ENCODE results near the gene VASH2. TPM values are rescaled to one million over a fixed set of nuclear protein-coding genes. Genes with fewer than 3 reads are reported as not detected.
A peak's percentile ranks its signal among the peaks of the same experiment; 100 is the strongest.
"Not testable (repeated sequence)": the region's sequence is repeated elsewhere in the genome, so short reads cannot be mapped to it uniquely, and the experiment has no call there.

The VASH2 gene
- total and polyA plus RNA-seq, 4 experiments from 2014 or later = 0.11 TPM; not detected in 3

DNA sequence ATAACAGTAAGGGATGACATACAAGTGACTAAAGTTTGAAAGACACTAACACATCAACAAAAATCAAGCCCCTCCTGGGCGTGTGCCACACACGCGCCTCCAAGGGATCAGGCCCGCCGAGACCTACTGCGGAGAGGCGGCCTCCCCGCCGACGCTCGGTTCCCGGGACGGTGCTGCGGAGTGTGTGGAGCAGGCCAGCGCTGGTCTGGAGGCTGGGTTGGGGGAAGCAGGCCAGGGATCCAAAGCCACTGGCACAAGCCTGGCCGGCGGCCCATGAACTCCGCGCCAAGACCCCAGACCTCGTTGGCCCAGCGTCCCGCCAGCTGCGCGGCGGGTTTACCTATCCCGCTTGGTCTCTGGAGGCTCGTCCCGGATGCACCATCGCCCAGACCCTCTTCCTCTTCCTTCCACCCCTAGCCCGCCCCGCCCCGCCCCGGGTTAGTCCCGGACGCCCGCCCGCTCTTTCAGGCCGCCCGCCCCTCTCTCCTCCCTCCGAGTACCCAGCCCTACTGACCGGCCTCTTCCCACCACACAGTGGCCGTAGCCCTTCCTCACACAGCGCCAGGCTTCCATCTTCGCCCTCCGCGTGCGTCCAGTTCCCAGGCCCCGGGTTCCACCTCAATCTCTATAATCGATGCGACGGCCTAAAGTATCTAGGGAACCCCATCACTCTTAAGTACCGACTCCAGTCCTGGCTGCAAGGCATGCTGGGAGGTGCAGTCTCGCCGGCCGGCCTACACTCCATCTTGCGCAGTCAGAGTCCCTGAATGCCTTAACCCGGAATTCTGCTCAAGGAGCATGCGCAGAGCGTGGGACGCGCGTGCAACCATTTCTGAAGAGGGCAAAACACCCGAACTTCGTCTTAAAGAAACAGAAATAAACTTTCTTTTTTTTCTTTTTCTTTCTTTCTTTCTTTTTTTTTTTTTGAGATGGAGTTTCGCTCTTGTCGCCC lies 65.0 kb downstream of the VASH2 start, which contains the start of gene ANGEL2:
TSS of gene ANGEL2 (minus strand) at position 769 of the 952 bp plus-strand sequence. CDS start at position 573, 196 bp downstream.
- POLR2A ChIA-PET (ENCODE audit: partially characterized antibody) = interaction anchor here (1.0 to 2.6 kb wide), 4 partner anchors 35 to 224 kb away, joined by 3 to 16 read pairs (median 4); partner anchors contain the start of genes FLVCR1, NSL1, RPS6KC1 and TATDN3
- Mint-ChIP-seq H3K9me3 (peaks cover 0 to 2% (median 0%) of the 10 kb centered on the region in 8 donors), H3K4me3 (peak within 1 kb of the TSS; percentile 96 to 100 (median 100)), H3K27ac (peak within 1 kb of the TSS; percentile 98 to 100 (median 100)), H3K27me3 (no peaks in the 10 kb centered on the region), H3K4me1 (peaks cover 27 to 44% (median 34%) of the 10 kb centered on the region in 4 donors), H3K36me3 (peaks cover 5 to 30% of the 10 kb centered on the region in 2 donors)
- Histone ChIP-seq H3K36me3 (ENCODE audit: insufficient read depth, low read length) (no peaks in the 10 kb centered on the region), H3K9me3 (ENCODE audit: control insufficient read depth in 1 of 2, low read length in 2 of 2) (no peaks in the 10 kb centered on the region), H3K27ac (ENCODE audit: low read depth, low read length) (peak within 1 kb of the TSS; percentile 85), H3K4me3 (ENCODE audit: low read length in 2 of 2) (peak within 1 kb of the TSS; percentile 55 to 79), H3K4me1 (ENCODE audit: insufficient read depth, low read length) (peaks cover 40% of the 10 kb centered on the region), H3K27me3 (ENCODE audit: insufficient read depth, low read length) (no peaks in the 10 kb centered on the region)
- peak; percentile 92 to 98 (median 96) for DNase-seq
- intact Hi-C loops (cut with micrococcal nuclease) = loop anchor here (1.0 to 10.0 kb wide), 6 partner anchors 36 to 1269 kb away; partner anchors contain the start of genes DTL, FLVCR1, INTS7 and NSL1
- CTCF ChIA-PET (ENCODE audit: partially characterized antibody) = interaction anchor here (0.9 kb wide), 1 partner anchor 35 kb away, joined by 3 read pairs; no protein-coding TSS in a partner anchor

DNA sequence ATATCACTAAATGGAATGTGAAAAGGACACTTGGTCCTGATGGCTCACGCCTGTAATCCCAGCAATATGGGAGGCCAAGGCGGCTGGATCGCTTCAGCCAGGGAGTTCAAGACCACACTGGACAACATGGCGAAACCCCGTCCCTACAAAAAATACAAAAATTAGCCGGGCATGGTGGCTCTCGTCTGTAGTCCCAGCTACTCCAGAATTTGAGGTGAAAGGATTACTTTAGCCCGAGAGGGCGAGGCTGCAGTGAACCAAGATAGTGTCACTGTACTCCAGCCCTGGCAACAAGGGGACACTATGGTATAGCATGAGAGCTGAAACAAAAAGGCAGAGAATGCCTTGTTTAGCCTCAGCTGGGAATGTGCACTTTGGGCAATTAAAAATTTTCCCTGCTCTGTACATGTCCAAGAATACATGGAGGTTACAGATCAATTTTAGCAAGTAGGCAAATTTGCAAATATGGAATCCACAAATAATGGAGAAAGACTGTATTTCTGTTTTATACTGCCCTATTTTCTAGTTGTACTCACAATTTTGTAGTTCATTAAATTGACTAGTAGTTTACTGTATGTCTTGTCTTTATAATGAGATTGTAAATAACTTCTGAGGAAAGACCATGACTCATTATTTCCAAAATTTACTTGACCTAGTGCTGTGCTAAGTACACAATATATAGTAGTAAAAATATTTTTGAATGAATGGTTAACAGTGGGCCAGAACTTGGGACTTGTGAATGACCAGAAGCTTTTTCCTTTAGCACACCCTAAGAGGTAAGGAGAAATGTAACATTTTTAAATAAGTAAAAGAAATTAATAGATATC lies 67.3 kb downstream of the VASH2 start:
- no peak overlapping the region for H3K27ac ChIP-seq (ENCODE audit: low read depth, low read length)
- no peaks in the 10 kb centered on the region for H3K9me3 ChIP-seq (ENCODE audit: control insufficient read depth in 1 of 2, low read length in 2 of 2)
- peaks cover 25% of the 10 kb centered on the region for H3K4me1 ChIP-seq (ENCODE audit: insufficient read depth, low read length)
- Mint-ChIP-seq H3K36me3 (peaks cover 0 to 15% of the 10 kb centered on the region in 2 donors), H3K9me3 (peaks cover 0 to 2% (median 0%) of the 10 kb centered on the region in 8 donors), H3K4me3 (no peak overlapping the region), H3K4me1 (peaks cover 15 to 28% (median 19%) of the 10 kb centered on the region in 4 donors), H3K27me3 (peaks cover 0 to 3% of the 10 kb centered on the region in 2 donors), H3K27ac (peak overlapping the region in 1 of 7 donors; percentile 15)
- no peak overlapping the region for H3K4me3 ChIP-seq (ENCODE audit: low read length in 2 of 2)
- DNase-seq = no peak
- ChIA-PET CTCF (ENCODE audit: partially characterized antibody) (no interaction called here), POLR2A (ENCODE audit: partially characterized antibody) (no interaction called here)
- H3K36me3 ChIP-seq (ENCODE audit: insufficient read depth, low read length) = no peaks in the 10 kb centered on the region
- intact Hi-C loops (cut with micrococcal nuclease) = loop anchor here (10.0 kb wide), 1 partner anchor 1267 kb away; the partner anchor contains the start of gene SMYD2
- H3K27me3 ChIP-seq (ENCODE audit: insufficient read depth, low read length) = no peaks in the 10 kb centered on the region

GRCh38 chr1:213019450-213019849 lies 69.1 kb downstream of the VASH2 start:
- Histone ChIP-seq H3K27ac (ENCODE audit: low read depth, low read length) (no peak overlapping the region), H3K36me3 (ENCODE audit: insufficient read depth, low read length) (no peaks in the 10 kb centered on the region), H3K9me3 (ENCODE audit: control insufficient read depth in 1 of 2, low read length in 2 of 2) (no peaks in the 10 kb centered on the region), H3K4me3 (ENCODE audit: low read length in 2 of 2) (no peak overlapping the region), H3K4me1 (ENCODE audit: insufficient read depth, low read length) (peaks cover 7% of the 10 kb centered on the region), H3K27me3 (ENCODE audit: insufficient read depth, low read length) (no peaks in the 10 kb centered on the region)
- DNase-seq = no peak
- Mint-ChIP-seq H3K4me3 (no peak overlapping the region), H3K4me1 (peaks cover 3 to 13% (median 6%) of the 10 kb centered on the region in 4 donors), H3K9me3 (peaks cover 0 to 2% (median 0%) of the 10 kb centered on the region in 8 donors), H3K27me3 (peaks cover 9% of the 10 kb centered on the region in 2 donors), H3K27ac (no peak overlapping the region), H3K36me3 (peaks cover 0 to 4% of the 10 kb centered on the region in 2 donors)
- ChIA-PET POLR2A (ENCODE audit: partially characterized antibody) (no interaction called here), CTCF (ENCODE audit: partially characterized antibody) (no interaction called here)
- intact Hi-C loops (cut with micrococcal nuclease) = loop anchor here (10.0 kb wide), 1 partner anchor 1265 kb away; the partner anchor contains the start of gene SMYD2

- H3K4me1 ChIP-seq (ENCODE audit: insufficient read depth, low read length) = peaks cover 3% of the 10 kb centered on the region
- no peaks in the 10 kb centered on the region for H3K27me3 ChIP-seq (ENCODE audit: insufficient read depth, low read length)
- no peaks in the 10 kb centered on the region for H3K9me3 ChIP-seq (ENCODE audit: control insufficient read depth in 1 of 2, low read length in 2 of 2)
- Mint-ChIP-seq H3K9me3 (peaks cover 0 to 2% (median 0%) of the 10 kb centered on the region in 8 donors), H3K36me3 (peaks cover 0 to 4% of the 10 kb centered on the region in 2 donors), H3K4me1 (peaks cover 0 to 8% (median 2%) of the 10 kb centered on the region in 4 donors), H3K27me3 (peaks cover 9 to 10% of the 10 kb centered on the region in 2 donors), H3K27ac (no peak overlapping the region), H3K4me3 (no peak overlapping the region)
- intact Hi-C loops (cut with micrococcal nuclease) = no loop called here
- H3K36me3 ChIP-seq (ENCODE audit: insufficient read depth, low read length) = no peaks in the 10 kb centered on the region
- ChIA-PET POLR2A (ENCODE audit: partially characterized antibody) (no interaction called here), CTCF (ENCODE audit: partially characterized antibody) (no interaction called here)
- no peak overlapping the region for H3K27ac ChIP-seq (ENCODE audit: low read depth, low read length)
- no peak for DNase-seq
- H3K4me3 ChIP-seq (ENCODE audit: low read length in 2 of 2) = no peak overlapping the region
Observed at GRCh38 chr1:213020016-213020415, 69.7 kb downstream of the VASH2 start.

GRCh38 chr1:213027024-213027423 lies 76.7 kb downstream of the VASH2 start:
- H3K4me3 Mint-ChIP-seq; H3K4me3 ChIP-seq (ENCODE audit: low read length in 2 of 2); H3K27ac Mint-ChIP-seq; H3K36me3 ChIP-seq (ENCODE audit: insufficient read depth, low read length); H3K4me1 Mint-ChIP-seq; H3K4me1 ChIP-seq (ENCODE audit: insufficient read depth, low read length); H3K27me3 ChIP-seq (ENCODE audit: insufficient read depth, low read length); H3K27ac ChIP-seq (ENCODE audit: low read depth, low read length); H3K36me3 Mint-ChIP-seq; POLR2A ChIA-PET (ENCODE audit: partially characterized antibody); DNase-seq; H3K9me3 ChIP-seq (ENCODE audit: control insufficient read depth in 1 of 2, low read length in 2 of 2); intact Hi-C loops (cut with micrococcal nuclease): not testable (repeated sequence)
- peaks cover 27 to 47% of the 10 kb centered on the region in 2 donors for H3K27me3 Mint-ChIP-seq
- CTCF ChIA-PET (ENCODE audit: partially characterized antibody) = interaction anchor here (1.1 kb wide), 1 partner anchor 28 kb away, joined by 3 read pairs; no protein-coding TSS in a partner anchor
- H3K9me3 Mint-ChIP-seq = peaks cover 0 to 11% (median 5%) of the 10 kb centered on the region in 8 donors

GRCh38 chr1:213032651-213033050 lies 82.3 kb downstream of the VASH2 start:
- intact Hi-C loops (cut with micrococcal nuclease) = no loop called here
- Mint-ChIP-seq H3K27me3 (peaks cover 28 to 53% of the 10 kb centered on the region in 2 donors), H3K36me3 (no peaks in the 10 kb centered on the region), H3K9me3 (peaks cover 0 to 6% (median 3%) of the 10 kb centered on the region in 8 donors), H3K4me1 (no peaks in the 10 kb centered on the region), H3K4me3 (no peak overlapping the region), H3K27ac (no peak overlapping the region)
- H3K9me3 ChIP-seq (ENCODE audit: control insufficient read depth in 1 of 2, low read length in 2 of 2) = no peaks in the 10 kb centered on the region
- ChIA-PET POLR2A (ENCODE audit: partially characterized antibody) (no interaction called here), CTCF (ENCODE audit: partially characterized antibody) (no interaction called here)
- no peaks in the 10 kb centered on the region for H3K27me3 ChIP-seq (ENCODE audit: insufficient read depth, low read length)
- H3K36me3 ChIP-seq (ENCODE audit: insufficient read depth, low read length) = no peaks in the 10 kb centered on the region
- H3K4me1 ChIP-seq (ENCODE audit: insufficient read depth, low read length) = no peaks in the 10 kb centered on the region
- no peak overlapping the region for H3K4me3 ChIP-seq (ENCODE audit: low read length in 2 of 2)
- H3K27ac ChIP-seq (ENCODE audit: low read depth, low read length) = no peak overlapping the region
- DNase-seq = no peak
